Astrocyte (in vitro differentiated cells and primary cell): Measurements from ENCODE around the gene FARS2.

Experiments used
- CTCF ChIP-seq: IDR thresholded peaks from 2 replicates; pipeline ENCODE4 v1.5.1; 2011; ENCODE audit warnings: low read depth, mild to moderate bottlenecking, inconsistent platforms, low read length, moderate library complexity; ENCODE audit not compliant: insufficient read depth
- EZH2 ChIP-seq: IDR thresholded peaks from 2 replicates; pipeline ENCODE4 v1.6.1; 2012; ENCODE audit warnings: mild to moderate bottlenecking, low read length, inconsistent platforms; ENCODE audit not compliant: insufficient read depth

- TF ChIP-seq CTCF: no peak
- TF ChIP-seq EZH2: no peak
Observed at GRCh38 chr6:5746053-5746758, 484.9 kb downstream of the FARS2 start.
